Vagina (tissue), 2 donors: ENCODE measurements around the gene G2E3.

Experiments used
- CTCF ChIP-seq, 3 experiments: fragments of 450-650 bp in 2 of 3; fragments of 200-600 bp in 1 of 3; sonication (generic) in 1 of 3; IDR thresholded peaks; one replicate each; pipeline ENCODE4 v1.5.1; 2017 to 2019; ENCODE audit warnings: antibody characterized with exemption in 3 of 3, mild to moderate bottlenecking in 2 of 3, moderate library complexity in 2 of 3
- POLR2A ChIP-seq, 2 donors: fragments of 450-650 bp; IDR thresholded peaks; one replicate each; pipeline ENCODE4 v1.6.1; 2017; ENCODE audit warnings: antibody characterized with exemption in 2 of 2, mild to moderate bottlenecking in 2 of 2, moderate library complexity in 2 of 2
- POLR2AphosphoS5 ChIP-seq, 2 donors: sonication (generic); formaldehyde crosslinking; IDR thresholded peaks; one replicate each; pipeline ENCODE4 v1.9.0; 2017; ENCODE audit warnings: antibody characterized with exemption in 2 of 2, mild to moderate bottlenecking in 2 of 2, low read depth in 1 of 2; ENCODE audit not compliant: insufficient read depth in 1 of 2

- TF ChIP-seq POLR2AphosphoS5 (IDR thresholded peaks at IDR 0.05; ENCODE audit: insufficient read depth in 1 of 2, low read depth in 1 of 2) (no peak), CTCF (IDR thresholded peaks at IDR 0.05) (no peak), POLR2A (IDR thresholded peaks at IDR 0.05) (no peak)
Observed at GRCh38 chr14:30572771-30573170, 13.8 kb downstream of the G2E3 start.
